ENCODE data around the gene JKAMP.

JKAMP gene

DNA sequence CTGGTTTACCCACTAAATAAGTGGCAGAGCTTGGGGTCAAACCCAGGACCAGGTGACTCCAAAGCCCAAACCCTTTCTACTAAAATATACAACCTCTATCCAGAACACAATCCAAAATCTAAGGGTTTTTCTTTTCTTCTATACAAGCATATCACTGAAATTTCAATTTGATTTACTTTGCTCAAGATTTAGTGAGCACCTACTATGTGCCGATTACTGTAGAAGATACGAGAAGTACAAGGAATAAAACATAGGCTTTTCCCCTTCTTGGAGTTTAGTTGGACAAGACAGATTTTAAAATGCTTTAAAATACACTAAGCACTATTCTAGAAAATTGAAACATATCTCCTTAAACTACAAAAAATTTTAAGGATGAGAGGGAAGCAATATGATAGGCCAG, 2.9 kb upstream of the JKAMP start:
- DNase-seq (ENCODE audit: low spot score), result no peak

DNA sequence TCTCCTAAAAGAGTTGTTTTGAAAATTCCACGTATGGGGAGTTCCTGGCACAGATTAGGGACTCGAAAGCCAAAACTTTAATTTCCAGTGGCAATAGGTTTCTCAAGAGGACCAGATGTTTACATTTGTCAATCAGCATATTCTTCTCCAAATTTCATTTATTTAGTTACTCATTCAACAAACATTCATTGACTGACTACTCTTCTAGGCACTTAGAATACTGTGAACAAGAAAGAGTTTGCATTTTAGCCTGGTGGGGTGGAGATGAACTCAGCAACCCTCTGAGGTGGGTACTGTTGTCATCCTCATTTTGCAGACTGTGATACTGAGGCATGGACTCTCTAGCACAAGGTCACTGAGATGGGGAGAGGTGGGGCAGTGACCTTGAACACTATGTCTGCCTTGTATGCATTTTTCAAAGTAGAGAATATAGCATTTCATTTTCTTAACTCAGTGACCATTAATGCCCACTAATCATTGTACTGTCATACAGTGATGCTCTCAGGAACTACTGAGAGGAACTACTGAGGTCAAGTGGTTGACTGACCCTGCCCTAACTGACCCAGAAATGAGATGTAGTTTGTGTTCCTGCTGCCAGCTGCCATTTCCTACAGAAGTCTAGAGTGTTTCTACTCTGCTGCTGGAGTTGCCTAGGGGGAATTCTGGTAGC, 2.3 kb upstream of the JKAMP start:
- DNase-seq (ENCODE audit: low spot score), result no peak

DNA sequence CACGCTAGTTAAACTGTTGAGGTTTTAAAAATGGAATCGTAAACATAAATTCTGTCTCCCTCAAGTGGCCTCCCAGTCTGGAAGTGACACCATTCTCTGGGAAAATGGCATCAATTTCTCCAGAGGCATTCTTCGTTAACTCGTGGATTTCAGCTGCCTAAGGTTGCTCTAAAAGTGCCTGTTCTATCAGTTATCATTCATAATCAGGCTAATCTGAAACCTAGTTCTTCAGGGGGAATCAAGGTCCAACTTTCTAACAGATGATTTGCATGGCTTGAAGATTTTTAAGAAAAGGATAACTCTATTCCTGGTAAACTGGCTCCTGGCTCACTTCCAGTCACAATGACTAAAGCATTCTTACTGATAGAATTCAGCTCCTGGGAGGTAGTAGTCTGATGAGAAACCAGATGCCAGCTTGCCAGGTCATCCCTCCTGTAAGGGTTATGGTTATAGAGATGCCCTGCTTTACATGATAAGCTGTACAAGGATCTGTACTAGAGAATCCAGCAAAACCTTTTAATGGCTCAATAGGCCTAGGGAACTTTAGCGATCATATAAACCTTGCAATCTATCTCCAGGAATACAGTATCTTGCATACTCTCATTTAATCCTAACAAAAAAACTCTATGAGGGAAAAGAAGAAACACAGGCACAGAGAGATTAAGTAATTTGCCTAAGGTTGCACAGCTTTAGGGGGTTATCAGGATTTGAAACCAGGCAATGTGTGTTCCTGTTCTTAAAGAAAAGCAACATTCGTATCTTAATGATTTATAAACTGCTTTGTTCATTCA, 1.6 kb upstream of the JKAMP start:
- no peak for DNase-seq (ENCODE audit: low spot score)

DNA sequence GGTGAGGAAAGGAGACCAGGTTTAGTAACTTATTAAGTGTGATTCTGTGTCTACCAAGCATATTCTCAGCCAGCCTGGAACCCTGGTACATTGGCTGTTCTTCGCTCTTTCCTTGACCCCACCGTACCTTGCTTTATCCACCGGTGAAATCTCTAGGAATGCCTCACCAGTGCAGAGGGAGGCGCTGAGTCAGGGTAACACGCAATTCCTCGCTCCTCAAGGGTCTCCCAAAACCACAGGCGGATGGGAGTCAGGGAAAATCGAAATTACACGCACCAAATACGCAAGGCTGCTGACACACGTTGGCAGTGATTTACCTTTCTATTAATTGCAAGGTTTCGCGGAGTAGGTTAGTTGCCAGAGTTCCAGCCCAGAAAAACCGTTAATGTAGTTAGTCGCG, 954 bp upstream of the JKAMP start:
- no peak for DNase-seq (ENCODE audit: low spot score)

DNA sequence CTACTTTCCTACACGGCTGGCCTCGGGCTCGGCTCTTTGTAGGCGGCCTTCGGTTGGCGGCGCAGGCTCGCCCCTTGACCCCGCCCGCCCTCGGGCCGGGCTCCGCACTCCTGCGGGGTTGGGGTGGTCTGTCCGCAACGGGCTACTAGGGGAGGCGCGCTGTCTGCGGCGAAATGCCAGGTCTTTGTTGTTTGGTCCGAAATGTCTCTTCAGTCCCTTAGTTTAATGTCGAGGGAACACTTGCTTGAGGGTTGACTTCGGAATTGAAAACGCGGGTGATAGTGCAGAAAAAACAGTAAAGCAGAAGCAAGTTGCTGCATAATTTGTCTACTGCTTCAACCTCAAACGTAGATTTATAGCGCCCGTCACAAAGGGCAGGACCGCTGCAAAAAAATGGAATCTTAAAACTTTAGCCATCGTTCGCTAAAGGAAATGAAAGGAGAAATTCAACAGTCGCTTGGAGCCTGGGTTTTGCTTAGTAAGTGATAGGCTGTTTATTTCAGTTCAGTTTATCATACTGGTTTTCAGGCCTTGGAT, 390 bp downstream of the JKAMP start:
- no peak for DNase-seq (ENCODE audit: low spot score)

DNA sequence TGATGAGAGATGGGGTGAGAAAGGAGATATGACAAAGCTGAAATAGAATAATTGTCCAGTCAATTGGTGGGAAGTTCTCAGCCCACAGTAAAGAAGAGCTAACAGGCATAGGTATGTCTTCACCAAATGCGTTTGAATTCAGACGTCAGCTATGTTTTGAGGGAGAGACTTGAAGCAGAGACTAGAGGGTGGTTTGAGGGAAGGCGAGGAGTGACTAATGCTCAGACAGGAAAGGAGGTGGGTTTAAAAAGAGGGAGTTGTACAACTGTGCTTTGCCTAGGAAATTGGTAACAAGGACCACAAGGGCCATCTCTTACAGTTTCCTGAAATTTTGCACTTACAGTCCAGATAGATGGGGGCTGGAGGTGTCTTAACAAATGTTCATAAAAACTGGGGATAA, 6.4 kb downstream of the JKAMP start:
- DNase-seq (ENCODE audit: low spot score), result no peak

DNA sequence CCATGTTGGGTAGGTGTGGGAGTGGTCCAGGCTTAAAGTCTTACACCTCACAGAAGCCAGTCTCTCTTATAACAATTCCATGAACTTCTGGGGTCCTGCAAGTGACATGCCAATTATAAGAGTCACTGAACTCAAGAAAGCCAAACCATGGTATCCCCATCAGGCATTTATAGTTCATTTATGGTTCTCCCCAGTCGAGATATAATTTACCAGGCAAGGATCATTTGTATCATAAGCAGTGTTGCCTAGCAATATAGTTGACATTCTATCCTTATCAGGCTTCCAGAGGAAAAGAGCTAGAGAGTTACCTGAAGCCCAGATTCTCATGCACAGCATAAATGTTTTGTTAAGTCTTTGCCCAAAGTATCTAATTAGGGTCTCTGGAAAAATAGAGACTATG, 8.1 kb downstream of the JKAMP start:
- no peak for DNase-seq (ENCODE audit: low spot score)

DNA sequence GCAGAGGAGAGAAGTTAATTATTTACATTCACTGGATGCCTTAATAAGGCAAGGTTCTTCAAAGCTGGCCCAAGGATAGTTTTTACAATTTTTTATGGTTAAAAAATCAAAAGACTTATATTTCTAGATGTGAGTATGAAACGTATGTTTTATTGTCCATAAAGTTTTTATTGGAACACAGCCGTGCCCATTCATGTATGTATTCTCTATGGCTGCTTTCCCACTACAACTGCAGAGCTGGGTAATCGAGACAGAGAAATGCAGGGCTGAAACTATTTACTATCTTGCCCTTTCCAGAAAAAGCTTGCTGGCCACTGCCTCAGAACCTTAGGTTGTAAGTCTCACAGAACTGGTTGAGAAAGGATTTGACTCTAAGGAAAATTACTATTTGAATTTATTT, 16.4 kb downstream of the JKAMP start:
- DNase-seq (ENCODE audit: low spot score), result no peak

DNA sequence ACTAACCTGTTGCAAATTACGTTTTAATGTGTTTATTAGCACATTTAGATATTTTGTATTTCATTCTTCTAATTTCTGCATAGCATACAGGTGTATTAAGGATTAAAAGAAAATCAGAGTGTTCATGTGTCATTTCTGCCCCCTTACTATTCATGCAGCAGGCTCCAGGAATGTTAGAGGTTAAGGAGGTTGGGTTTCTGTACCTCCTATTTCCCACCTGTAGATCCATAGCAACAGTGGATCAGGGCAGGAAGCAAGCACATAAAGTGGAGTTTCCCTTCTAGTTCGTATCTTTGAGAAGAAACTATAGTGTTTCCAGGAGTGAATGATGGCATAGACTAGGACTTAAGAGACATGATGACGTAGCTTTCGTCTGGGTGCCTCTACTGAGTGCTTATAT, 18.9 kb downstream of the JKAMP start:
- no peak for DNase-seq (ENCODE audit: low spot score)

DNA sequence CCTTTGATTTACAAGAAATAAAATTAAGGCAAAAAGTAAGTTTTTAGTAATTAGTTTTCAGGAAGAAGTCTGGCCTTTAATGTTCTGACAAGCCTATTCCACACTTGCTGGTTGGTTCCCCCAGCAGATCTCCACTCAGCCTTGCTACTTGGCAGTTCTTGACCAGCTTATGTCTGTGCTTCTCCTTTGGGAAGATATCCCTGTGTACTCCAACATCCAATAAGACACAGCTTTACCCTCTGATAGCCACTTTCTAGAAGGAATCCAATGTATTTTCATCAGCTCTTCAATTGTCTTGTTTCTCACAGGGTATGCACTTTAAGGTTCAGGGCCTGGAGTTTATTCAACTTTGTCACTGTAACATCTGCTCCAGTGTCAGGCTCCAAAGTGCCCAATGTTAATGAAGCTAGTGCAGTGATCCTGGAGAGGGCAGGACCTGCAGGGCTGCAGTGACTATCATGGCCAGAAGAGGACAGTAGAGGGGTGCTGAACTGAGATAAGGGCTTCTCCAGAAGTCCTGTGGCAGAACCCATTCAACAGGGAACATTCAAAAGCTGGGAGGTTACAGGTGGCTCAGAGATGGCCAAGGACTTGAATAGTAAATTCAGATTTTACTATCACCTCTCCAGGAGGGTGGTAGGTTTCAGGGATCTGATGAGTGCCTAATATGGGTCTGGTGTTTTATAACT, 22.9 kb downstream of the JKAMP start:
- peak; percentile 47 for DNase-seq (ENCODE audit: low spot score)

DNA sequence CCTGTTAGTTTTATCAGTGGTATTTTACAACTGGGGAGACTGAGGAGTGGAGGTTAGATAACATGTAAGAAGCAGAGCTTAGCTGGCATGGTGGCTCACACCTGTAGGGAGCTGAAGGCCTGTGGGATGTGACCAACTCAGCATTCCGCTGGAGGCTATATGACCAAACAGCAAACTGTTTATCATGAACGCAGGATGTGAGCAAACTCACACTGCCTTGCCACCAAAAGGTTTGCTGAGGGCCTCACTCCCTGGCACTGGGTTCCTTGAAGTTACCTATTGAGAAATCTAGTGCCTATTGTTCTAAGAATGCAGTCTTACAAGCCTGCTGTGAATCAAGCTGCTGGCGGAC, 23.4 kb downstream of the JKAMP start:
- no peak for DNase-seq (ENCODE audit: low spot score)

DNA sequence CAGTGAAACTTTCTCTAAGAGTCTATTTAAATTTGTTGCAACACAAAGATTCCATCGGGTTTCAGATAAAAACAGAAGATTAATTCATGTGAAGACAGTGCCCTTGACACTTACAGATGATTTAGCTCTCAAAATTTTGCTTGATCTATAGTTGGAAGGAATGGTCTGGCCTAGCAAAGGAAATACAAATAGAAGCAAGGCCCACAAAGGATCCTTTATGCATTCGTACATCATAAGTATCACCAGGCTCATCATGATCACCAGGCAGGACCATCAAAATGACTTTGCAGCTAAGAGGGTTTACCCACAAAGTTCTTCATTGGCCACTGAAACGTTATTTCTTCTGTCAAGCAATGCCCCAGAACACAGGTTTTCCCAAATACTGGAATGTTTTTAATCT, 24.8 kb downstream of the JKAMP start:
- no peak for DNase-seq (ENCODE audit: low spot score)

DNA sequence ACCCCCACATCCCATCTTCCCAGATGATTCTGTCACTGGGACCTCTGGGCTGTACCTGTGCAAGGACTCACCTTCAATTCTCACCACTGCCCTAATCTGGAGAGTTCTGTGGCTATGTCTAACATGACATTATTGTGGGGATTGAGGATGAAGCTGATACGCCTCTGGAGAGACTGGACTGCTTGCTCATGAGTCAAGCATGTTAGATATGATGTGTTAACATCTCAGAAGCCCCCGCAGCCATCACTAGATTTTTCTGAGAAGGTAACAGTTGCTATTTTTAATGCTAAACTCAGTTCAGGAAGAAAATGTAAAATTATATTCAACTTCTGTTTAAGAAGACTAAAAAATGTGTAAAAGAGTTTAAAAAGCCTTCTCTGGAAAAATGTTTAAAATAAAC, 25.7 kb downstream of the JKAMP start:
- no peak for DNase-seq (ENCODE audit: low spot score)

DNA sequence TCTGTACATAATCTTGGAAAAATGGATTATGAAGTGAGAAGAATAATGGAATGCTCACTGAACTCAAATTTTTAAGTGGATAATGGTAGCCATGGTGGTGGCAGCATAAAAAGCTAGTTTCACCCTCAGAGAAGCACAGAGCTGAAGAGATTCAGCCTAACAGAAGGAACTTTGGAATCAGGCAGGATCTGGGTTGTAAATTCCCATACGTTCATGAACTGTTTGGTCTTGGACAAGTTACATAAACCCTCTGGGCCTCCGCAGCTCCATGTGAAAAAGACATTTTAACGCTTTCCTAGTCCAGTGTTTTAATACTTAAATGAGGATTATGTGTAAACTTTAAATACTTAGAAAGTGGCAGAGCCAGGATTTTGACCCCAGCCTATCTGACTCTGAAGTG, 26.6 kb downstream of the JKAMP start:
- no peak for DNase-seq (ENCODE audit: low spot score)

DNA sequence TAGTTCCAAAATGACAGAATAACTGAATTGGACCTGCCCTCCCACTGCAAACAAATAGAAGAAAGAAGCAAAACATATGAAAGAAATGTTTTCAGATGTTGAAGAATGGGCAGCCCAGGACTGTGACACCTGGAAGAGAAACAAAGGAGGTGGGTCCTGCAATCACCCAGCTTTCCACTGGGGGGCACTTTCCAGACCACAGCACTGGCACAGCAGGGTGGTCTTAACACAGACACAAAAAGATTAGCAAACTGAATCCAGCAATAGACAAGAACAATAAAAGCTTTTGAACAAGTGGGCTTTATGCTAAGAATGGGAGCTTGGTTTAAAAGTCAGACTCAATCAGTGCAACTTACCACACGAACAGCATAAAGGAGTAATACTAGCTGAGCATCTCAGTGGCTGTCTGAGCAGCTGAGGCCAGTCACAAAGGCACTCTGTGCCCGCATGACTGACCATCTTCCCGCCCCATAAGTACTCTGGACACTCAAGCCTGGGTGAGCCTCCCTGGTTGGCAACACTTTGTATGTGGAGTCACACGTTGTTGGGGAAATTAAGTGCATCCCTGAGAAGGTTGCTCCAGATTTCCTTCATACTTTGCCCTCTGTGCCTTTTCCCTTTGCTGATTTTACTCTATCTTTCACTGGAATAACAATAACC, 27.7 kb downstream of the JKAMP start:
- peak; percentile 4 for DNase-seq (ENCODE audit: low spot score)

DNA sequence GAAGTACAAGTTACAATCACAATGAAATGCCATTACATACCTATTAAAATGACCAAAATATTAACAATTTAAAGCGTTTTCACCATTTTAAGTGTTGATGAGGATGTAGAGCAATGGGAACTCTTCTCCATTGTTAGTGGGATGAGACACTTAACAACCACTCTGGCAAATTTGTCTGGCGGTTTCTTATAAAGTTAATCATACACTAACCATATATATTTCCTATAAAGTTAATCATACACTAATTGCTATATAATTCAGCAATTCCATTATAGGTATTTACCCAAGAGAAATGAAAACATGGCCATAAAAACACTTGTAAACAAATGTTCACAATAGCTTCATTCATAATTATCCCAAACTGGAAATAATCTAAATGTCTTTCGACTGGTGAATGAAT, 35.9 kb downstream of the JKAMP start:
- DNase-seq (ENCODE audit: low spot score), result no peak

DNA sequence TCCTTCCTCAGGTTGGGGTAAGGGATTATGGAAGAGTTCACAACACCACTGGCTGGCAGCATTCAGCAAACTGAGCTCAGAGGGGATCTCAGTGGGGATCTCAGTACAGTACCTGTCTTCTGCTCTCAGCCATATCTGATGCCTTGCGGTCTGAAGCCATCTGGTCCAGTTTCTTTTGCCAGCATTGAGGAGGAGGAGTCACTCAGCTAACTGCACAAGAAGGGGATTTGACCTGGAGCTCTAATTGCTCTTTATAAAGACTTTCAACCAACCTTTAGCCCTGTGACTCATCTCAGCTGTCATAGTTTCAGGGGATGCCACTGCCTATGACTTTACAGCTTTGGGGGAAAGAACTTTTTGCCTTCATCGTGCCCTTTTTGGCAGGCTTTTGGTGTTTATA, 44.9 kb downstream of the JKAMP start:
- no peak for DNase-seq (ENCODE audit: low spot score)

DNA sequence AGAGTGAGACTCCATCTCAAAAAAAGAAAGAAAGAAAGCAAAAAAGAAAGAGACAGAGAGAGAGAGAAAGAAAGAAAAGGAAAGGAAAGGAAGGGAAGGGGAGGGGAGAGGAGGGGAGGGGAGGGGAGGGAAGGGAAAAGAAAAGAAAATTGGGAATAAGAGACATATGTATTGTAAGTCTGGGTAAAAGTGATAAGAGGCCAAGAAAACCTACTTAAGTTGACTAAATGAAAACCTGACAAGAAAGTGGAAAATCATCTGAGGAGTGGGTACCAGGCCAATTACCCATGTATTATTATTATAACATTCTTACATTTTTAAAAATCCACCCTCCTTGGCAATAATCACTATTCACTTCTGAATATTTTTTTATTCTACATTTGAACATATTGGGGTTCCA, 46.0 kb downstream of the JKAMP start:
- DNase-seq (ENCODE audit: low spot score), result no peak

DNA sequence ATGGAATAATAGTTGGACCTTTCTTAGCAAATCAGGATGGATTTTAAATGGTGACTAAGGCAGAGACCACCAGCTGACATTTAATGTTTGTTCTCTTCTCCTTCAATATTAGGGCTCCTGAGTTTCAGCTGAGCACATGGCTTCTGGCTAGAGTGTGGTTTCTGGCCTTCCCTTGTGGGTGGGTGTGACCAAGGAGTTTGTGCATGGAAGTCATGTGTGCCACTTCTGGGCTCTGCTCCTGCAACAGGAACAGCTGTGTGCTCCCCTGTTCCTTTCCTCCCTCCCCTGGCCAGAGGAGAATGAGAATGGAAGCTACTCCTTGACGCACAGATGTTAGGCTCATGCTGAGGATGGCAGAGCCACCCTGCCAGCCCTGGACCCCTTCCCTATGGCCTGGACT, 48.1 kb downstream of the JKAMP start:
- no peak for DNase-seq (ENCODE audit: low spot score)

DNA sequence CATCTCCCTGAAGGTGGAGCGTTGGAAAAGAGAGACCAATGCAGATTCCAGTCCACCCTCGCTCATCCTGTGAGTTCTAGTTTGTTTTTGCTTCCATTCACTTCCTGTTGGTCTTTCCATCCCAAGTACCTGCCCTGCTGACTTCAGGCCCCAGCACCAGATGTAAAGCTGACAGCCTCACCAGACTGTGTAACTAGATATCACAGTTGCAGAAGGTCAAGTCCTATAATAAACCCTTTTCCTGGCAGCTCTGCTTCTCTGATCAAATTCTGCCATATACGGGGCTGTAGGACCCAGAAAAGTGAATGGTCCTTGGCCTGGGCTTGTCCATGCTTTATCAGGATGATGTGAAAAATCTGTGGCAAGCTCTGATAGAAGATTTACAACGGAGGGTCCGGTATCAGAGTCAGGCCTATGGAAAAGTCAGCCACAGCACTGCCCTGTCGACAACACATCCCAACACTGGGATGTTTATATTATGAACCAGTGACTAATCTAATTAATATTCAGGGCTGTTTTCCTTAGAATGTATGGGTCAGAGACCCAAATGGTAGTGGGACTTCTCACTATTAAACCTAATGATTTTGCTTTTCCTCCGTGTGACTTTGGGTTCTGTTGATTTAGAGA, 50.2 kb downstream of the JKAMP start:
- DNase-seq (ENCODE audit: low spot score), result no peak

DNA sequence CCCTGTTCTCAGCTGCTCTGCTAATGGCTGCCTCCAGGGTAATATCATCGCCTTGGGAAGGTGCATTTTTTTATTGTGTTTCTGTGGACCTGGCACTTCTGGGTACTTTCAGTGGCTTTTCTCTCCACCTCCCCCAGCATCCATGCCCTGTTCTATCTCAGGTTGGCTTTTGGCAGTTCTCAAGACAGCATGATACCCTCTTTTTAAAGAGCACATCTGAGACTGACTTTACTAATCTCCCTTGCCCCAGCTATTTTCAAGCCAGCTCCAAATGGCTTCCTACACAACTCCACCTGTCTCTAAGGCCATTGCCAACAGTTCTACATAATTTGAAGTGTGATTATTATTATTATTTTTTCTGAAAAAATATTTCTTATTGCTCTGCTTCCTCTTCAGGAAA, 53.2 kb downstream of the JKAMP start:
- no peak for DNase-seq (ENCODE audit: low spot score)

DNA sequence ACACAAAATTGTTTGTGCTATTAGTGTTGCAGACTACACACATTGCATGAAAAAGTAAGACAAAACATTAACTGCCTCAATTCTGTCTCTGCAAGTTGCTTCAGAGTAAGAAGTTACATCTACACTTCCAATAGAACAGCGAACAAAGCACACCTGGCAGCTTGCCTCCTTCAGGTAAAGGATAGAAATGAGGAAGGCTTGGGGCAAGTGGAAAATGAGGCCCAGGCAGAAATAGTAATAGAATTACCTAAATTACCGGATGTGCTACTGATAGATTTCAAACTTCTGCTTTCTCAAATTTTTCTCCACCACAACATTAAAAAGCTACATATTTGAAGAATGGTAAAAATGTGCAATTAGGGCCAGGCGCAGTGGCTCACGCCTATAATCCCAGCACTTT, 54.6 kb downstream of the JKAMP start:
- DNase-seq (ENCODE audit: low spot score), result no peak

Data from activated CD4-positive, alpha-beta T cell treated with anti-CD3 and anti-CD28 coated beads, Interleukin-2, Interleukin-4, amounts not matched to agents 100 ng/mL and 50 ng/mL, durations not matched to agents 16 hours and 8 hours (primary cell).